HG03108 (cell line): ENCODE results near the gene KRT81.
"Not testable (repeated sequence)": the region's sequence is repeated elsewhere in the genome, so short reads cannot be mapped to it uniquely, and the experiment has no call there.

Experiments used
- ATAC-seq: cut with Tn5 transposase; IDR thresholded peaks from one replicate; pipeline ENCODE4 v1.9.1; 2021; ENCODE audit warnings: moderate library complexity; ENCODE audit not compliant: unreplicated experiment

The KRT81 gene

DNA sequence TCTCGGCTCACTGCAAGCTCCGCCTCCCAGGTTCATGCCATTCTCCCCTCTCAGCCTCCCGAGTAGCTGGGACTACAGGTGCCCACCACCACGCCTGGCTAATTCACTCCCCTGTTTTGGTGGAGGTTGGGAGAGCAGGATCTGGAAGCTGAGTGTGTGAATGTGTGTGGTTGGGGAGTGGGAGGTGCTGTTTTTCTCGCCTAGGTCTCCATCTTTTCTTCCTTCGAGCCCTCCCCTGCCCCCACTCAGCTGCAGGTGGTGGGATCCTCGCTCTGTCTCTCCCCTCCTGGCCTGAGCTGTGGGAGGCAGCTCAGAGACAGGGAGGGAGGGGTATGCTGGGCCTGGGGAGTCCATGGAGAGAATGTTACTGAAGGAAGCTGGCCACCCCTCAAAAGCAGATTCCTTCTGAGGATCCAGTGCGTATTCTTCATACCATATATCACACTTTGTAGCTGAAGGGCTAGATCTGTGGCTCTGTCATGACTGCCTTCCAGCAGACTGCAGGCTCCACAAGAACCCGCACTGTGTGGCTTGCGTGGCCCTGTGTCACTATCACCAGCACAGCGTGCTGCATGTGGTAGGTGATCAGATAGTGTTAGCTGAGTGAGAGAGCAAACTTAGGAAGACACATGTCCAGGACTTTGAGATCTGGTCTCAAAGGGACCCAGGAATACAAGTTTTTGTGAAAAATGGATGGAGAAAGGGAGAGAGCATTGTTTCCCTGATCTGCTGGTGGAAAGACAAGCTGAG, 27.1 kb upstream of the KRT81 start:
- no peak for ATAC-seq

DNA sequence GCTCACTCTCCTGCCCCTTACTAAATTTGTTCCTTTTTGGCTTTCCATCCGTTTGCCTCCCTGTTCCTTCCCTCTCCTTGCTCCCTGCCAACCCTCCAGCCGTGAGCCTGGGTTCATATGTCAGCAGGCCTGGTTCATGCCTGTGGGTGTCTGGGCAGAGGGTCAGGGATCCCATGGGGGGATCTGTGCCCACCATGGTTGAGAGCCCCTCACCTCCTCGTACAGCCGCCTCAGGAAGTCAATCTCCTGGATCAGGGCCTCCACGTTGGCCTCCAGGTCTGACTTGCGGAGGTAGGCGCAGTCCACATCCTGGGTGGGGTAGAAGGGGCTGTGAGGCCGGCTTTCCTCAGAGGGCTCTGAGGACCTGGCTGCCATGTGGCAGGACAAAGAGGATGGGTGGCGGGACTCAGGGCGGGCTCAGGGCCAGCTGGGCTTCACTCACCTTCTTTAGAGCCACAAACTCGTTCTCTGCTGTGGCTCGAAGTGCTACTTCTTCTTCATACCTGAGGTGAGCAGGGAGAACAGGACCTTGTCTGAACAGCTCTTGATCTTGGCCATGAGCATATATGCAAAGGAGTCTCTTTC, 26.2 kb upstream of the KRT81 start:
- no peak for ATAC-seq

DNA sequence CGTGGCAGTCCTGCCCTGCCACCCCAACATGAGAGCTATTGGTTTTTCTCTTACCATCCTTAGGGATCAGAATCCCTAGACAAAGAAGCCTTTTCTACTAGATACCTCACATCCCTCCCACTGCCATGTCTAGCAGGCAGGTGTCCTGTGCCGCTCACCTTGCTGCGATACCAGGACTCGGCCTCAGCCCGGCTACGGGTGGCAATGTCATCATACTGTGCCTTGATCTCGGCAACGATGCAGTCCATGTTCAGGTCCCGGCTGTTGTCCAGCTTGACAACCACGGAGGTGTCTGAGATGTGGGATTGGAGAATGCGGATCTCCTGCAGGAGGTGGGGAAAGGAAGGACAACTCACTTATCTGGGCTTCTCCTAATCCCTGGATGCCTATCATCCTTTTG, 25.4 kb upstream of the KRT81 start:
- no peak for ATAC-seq

DNA sequence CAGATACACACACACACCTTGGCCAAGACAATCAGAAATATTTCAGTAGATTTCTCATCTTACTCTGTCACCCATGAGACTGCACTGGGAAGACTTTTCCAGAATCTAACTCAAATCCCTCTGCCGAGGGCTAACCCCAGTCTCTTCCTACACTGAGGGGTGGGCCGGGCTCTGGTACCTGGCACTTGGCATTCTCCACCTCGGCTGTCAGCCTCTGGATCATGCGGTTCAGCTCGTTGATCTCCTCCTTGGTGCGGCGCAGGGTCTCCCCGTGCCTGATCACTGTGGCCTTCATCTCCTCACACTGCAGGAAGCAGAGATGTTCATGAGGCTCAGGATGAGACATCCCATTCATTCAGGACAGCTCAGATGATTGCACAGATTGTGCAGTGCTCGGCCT, 25.0 kb upstream of the KRT81 start:
- ATAC-seq, result no peak

DNA sequence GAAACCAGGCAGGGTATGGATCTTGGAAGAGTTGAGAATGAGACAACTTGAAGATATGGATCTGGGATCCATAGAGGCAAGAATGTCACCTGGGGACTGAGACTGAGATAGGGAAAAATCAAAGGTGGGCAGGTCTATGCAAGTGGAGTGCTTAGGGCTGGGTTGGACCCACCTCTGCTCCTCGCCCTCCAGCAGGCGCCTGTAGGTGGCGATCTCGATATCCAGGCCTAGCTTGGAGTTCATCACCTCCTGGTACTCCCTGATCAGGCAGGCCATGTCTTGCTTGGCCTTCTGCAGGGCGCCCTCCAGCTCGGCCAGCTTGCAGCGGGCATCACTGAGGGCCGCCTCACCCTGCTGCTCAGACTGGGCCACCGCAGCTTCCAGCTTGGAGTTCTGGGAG, 24.4 kb upstream of the KRT81 start:
- ATAC-seq, result not testable (repeated sequence)

DNA sequence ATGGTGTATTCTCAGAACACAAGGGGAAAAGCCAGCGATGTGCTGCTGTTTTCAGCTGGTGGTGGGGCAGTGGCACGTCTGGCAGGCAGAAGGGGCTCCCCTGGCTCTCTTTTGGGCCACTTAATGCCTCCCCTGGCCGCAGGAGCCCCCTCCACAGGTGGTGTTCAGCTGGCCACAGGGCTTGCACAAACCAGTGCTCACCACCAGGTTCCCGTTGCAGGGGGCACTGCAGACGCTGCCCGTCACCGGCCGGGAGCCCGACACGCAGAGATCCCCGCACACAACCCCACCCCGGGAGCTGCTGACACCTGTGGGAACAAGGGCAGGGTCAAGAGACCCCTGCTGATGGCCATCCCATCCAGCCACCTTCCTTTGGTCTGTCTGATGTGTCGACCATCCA, 23.2 kb upstream of the KRT81 start:
- ATAC-seq, result no peak

DNA sequence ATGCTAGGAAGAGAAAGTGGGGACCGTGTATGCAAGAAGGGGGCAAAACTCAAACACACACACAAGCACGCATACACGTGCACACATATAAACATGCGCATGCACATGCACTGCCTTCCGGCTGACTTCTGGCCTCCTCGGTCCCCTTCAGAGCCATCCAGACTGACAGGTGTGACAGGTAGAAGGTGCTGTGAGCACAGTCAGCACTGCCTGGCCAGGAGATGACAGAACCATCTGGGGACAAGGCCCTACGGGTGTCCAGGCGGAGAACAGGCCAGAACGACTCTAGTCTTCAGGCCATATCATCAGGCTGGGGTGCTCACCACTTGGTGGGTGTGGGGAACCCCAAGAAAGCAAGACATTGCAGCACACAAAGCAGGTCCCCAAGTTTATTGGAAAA, 22.6 kb upstream of the KRT81 start:
- no peak for ATAC-seq

DNA sequence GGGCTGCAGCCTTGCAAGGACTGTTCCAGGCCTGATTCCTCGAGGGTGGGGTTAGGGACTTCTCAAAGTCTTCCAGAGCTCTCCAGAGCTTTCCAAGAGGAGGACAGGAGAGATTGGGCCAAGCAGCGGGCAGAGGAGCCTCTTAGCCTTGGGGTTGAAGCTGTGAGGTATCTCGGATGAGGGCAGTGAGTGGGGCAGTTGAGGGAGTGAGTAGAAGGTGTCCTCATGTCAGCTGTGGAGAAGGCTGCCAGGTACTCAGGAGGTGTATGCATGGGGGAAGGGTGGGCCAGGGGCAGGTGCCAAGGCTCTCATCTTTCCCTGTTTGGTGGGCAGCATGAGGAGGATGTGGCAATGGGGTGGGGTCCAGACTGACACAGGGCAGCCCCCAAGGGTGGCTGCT, 22.1 kb upstream of the KRT81 start:
- ATAC-seq, result no peak

DNA sequence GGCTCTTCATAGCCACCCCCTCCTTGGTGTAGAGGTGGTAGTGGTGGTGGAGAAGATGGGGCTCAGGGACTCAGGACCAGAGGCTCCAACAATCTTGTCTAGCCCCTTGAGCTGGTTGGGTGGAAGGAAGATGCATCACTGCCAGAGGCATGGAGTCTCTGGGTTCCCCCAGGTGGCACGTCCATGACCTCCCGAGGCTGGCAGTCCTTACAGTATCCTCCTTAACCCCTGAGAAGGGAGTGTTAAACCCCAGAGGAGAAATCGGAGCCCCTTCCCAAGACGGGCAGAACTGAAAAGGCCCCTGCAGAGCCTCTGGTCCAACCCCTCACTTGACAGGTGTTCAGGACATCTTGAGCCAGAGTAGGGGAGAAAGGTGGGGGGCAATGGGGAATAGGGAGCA, 20.8 kb upstream of the KRT81 start:
- ATAC-seq, result no peak

DNA sequence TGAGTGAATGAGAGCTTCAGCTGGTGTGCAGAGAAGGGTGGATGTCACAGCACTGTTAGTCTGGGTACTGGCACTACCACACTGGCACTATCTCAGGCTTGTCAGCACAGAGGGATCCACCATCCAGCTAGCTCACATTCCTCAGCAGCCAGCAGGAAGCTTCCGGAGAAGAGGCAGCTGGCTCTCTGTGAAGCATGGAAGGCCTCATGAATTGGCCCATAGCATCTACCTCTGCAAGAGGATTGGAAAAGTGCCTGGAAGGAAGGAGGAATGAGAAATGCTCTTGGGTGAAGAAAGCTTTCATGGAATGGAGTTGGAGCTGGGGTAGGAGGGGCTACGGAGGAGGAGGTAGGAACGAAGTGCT, 19.9 kb upstream of the KRT81 start:
- no peak for ATAC-seq

DNA sequence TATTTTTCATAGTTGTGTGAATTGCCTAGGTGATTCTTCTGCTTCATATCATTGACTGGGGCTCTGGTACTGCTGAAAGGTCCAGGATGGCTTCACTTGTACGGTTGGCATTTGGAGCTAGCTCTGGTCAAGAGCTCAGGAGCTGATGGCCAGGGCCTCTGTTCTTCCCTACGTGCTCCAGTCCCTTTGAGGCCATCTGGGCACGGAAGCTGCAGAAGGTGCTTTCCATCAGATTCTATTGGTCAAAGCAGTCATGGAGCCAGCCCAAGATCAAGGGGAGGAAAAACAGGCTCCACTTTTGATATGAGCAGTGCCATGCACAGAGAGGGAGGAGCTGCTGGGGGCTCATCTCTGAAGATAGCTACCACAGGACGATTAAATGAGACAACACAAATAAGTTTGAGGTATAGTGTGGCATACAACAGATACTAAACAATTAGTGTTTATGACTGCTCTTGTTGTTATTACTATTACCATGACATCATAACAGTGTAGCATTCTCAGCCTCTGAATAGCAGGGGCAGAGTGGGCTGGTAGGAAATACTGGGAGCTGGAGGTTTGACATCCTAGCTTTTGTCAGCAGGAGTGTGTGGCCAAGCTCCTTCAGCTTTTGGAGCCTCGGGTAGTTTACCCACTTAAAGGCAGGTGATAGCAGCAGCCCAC, 19.4 kb upstream of the KRT81 start:
- no peak for ATAC-seq

DNA sequence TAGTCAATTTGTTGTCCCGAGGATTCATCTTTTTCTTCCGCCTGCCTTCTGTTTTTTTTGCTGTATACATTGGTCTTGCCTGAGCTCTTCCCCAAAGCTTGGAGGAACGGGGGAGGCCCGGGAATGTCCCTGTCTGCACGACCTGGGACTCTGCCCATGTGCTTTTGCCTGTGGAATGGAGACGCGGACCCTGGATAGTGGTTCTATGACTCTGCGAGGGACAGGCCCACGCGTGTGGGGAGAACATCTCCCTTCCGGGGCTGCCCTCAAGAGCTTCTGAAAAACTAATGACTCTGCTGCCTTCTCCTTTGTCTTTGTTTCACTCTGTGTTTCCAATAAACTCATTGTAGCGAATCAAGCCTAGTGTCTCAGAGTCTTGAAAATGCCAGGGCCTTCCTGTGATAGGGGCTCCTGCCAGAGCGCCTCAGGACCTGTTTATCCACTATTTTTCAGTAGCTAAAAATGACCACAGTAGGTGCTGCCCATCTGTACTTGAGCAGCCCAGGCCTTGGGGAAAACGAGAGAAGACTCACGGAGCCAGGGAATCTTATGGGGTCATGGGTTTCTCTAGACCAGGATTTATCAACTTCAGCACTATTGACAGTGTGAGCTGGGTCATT, 17.6 kb upstream of the KRT81 start:
- no peak for ATAC-seq

DNA sequence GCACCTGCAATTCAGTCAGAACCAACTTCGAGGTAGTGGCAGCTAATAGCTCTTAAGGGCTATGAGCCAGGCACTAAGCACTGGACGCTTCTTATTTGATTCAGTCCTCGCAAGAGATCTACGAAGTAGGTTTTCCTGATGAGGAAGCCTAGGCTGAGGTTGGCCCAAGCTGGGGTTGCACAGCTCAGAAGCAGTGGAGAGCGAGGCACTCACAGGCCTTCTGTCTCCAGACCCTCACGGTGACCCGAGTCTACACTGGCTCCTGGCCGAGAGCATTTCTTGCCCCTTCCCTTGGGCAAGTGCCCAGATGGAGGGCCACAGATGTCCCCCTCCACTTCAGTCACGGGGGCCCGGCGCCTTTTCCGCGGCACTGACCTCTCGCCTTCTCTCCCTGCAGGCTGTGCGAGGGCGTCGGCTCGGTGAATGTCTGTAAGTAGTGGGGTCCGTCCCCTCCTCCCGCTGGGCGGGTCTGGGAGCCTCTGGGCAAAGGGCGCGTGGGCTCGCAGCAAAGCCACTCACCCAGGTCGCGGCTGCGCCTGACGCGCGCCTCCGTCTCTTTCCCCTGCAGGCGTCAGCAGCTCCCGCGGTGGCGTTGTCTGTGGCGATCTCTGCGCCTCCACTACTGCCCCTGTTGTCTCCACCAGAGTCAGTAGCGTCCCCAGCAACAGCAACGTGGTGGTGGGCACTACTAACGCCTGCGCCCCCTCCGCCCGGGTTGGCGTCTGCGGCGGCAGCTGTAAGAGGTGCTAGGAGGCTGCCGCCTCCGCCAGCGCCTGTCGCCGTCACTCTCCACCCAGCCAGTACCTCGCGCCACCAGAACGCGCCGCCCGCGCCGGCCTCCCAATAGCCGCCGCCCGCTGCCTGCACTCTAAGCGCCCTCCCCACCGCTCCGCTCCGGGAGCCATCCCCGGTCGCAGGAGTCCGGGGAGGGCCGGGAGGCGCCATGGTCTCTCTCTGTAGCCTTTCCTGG, 16.8 kb upstream of the KRT81 start:
- ATAC-seq, result no peak

DNA sequence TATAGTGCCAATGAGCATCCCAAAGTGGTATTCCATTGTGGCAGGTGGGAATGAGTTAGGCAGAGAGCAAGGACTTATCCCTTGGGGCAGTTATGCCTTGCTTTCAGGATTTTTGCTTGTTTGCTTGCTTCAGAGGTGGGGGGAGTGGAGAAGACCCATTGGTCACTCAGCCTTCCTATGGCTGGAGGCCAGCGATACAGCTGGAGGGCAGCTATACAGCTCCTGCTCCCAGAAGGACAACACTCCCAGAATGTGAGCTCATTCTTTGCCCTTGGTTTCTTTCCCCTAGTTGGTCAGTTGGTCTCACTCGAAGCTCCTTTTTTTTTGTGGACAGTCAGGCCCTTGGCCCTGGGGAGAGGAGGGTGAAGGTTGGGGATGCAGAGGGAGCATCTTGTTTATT, 15.4 kb upstream of the KRT81 start:
- no peak for ATAC-seq

DNA sequence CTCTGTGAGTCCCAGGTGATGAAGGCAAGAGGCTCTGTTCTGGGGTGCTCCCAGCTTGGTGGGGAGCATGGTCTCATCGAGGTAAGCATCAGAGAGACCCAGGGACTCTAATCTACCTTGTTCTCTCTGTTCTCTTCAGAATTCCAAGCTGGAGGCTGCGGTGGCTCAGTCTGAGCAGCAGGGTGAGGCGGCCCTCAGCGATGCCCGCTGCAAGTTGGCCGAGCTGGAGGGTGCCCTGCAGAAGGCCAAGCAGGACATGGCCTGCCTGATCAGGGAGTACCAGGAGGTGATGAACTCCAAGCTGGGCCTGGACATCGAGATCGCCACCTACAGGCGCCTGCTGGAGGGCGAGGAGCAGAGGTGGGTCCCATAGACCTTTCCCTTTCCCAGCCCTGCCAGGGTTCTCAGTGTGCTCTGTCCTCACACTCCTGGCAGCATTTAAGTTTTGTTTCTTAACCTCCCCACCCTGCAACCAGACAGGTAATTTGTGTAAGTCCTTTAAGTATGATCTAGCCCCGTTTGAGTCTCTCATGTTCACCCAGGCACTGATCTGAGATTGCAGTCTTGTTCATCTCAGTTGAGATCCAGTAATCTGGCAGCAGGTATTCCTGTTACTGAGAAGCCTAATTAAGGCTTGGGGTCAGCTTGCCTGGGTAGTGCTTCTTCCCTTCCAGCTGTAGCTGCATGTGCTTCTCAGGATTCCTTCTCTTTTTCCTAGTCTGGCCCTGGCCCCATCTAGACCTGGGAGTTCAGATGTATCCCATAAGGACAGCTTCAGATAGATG, 14.8 kb upstream of the KRT81 start:
- no peak for ATAC-seq

DNA sequence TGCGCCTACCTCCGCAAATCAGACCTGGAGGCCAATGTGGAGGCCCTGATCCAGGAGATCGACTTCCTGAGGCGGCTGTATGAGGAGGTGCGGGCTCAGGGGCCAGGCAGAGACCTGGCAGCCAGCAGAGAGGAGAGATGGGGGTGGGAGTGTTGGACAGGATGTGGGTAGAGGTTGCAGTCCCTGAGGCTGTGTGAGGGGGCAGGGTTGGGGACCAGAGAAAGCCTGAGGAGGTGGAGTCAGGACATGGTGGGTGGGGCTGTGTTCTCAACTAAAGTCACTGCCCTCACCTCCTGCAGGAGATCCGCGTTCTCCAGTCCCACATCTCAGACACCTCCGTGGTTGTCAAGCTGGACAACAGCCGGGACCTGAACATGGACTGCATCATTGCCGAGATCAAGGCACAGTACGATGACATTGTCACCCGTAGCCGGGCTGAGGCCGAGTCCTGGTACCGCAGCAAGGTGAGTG, 13.6 kb upstream of the KRT81 start:
- ATAC-seq, result peak; percentile 91

DNA sequence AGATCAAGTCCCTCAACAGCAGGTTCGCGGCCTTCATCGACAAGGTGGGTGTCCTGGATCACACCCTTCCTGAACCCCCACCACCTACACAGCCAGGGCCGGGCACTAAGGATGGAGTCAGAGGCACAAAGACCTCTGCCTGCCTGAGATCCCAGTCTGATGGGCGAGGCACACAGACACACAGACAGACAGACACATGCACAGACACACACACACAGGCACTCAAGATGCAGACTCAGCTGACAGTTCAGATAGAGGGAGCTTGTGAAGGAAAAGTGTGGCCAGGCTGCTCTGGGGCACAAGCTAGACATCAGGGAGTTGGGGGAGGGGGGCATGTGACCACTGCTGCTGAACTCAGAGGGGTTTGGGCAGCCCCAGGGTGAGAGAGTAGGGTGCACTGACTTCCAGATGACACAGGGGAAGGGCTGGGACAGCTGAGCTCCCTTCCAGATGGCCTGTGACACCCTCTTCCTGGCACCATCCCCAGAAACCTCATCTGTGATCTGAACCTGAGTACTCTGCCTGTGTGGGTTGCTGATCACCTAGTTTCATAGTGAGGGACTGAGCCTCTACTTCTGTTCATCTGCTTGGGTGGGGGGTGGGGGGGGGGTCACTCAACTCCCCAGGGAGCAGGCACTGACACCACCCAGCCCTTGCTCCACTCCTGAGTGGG, 11.0 kb upstream of the KRT81 start:
- ATAC-seq, result not testable (repeated sequence)

DNA sequence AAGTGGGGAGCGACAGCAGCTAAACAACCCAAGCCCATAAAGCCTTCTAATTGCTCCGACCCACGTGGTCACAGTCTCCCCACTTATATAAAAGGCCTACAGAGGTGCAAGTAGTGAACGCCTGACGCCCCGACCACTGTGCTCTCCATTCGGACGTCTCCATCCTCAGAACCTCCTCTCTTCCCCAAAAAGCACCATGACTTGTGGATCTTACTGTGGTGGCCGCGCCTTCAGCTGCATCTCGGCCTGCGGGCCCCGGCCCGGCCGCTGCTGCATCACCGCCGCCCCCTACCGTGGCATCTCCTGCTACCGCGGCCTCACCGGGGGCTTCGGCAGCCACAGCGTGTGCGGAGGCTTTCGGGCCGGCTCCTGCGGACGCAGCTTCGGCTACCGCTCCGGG, 10.4 kb upstream of the KRT81 start:
- ATAC-seq, result not testable (repeated sequence)
